Ovary (tissue), 9 donors: ENCODE results near the gene MFNG. TPM values are rescaled to one million over a fixed set of nuclear protein-coding genes. Genes with fewer than 3 reads are reported as not detected.

ENCODE experiments used
- DNase-seq, 5 donors: peaks; one replicate each; pipeline ENCODE4 v3.0.0-alpha.2; 2019 to 2020
- H3K27ac ChIP-seq, 2 donors: fragments of 200-600 bp; one replicate each; pipeline versions ENCODE4 v1.5.1 to v1.8.0; 2019 to 2022
- H3K27me3 ChIP-seq: fragments of 200-600 bp; one replicate; pipeline ENCODE4 v1.8.0; 2022
- H3K36me3 ChIP-seq: fragments of 200-600 bp; sonication (generic); one replicate; pipeline ENCODE4 v1.5.1; 2019
- H3K4me1 ChIP-seq: one replicate; pipeline ENCODE4 v1.8.1; 2013; ENCODE audit warnings: mild to moderate bottlenecking, moderate library complexity; ENCODE audit not compliant: insufficient read depth
- H3K4me3 ChIP-seq: fragments of 200-600 bp; sonication (generic); one replicate; pipeline ENCODE4 v1.5.1; 2017
- H3K9me3 ChIP-seq, 2 donors: fragments of 200-600 bp in 1 of 2; sonication (generic) in 1 of 2; one replicate each; pipeline versions ENCODE4 v1.5.1 to v1.8.1; 2013 to 2019; ENCODE audit warnings: mild to moderate bottlenecking in 1 of 2, moderate library complexity in 1 of 2
- CTCF ChIP-seq, 3 donors: fragments of 450-650 bp in 2 of 3; fragments of 200-600 bp in 1 of 3; IDR thresholded peaks; one replicate each; pipeline versions ENCODE4 v1.5.1 to v1.8.0; 2016 to 2022; ENCODE audit warnings: antibody characterized with exemption in 3 of 3, mild to moderate bottlenecking in 1 of 3
- EP300 ChIP-seq: sonication (generic); formaldehyde crosslinking; IDR thresholded peaks from one replicate; pipeline ENCODE4 v1.6.1; 2017; ENCODE audit warnings: antibody characterized with exemption
- POLR2A ChIP-seq: fragments of 450-650 bp; IDR thresholded peaks from one replicate; pipeline ENCODE4 v1.6.1; 2017; ENCODE audit warnings: antibody characterized with exemption, mild to moderate bottlenecking, moderate library complexity
- WGBS, 3 donors: extraction: QIAGEN DNeasy Blood & Tissue Kit in 1 of 3; methylation state at CpG; one replicate each; pipeline versions ENCODE4 v1.1.5 to v1.1.7; 2013 to 2017; 5-methylcytosine and 5-hydroxymethylcytosine counted together
- intact Hi-C, 4 donors: fragments of 100-400 bp; cut with DNase I; formaldehyde crosslinking; loops; one replicate each; pipeline versions ENCODE4 v1.11.0 to v1.15.1; 2022 to 2023
- polyA plus RNA-seq, 2 donors: library from polyadenylated mRNA; stranded (reverse); fragments of 200-250 nt in 1 of 2; fragments of 350-450 nt in 1 of 2; fragmentation: Illumina TruSeq in 1 of 2; extraction: RNeasy Lipid Tissue Mini Kit (QIAGEN cat#74804) in 1 of 2; gene quantifications; one replicate each; pipeline ENCODE4 v1.2.3, GENCODE V29; 2013 to 2014
- total RNA-seq, 7 donors: library from RNA; depleted of rRNA in 2 of 7; stranded (reverse); fragments of >200 nt in 2 of 7; fragmentation: NEBNext Ultra II Directional in 3 of 7; extraction: Animal tissue kit (Norgen Biotek cat#: 25700) in 3 of 7; gene quantifications; one replicate each; pipeline versions ENCODE4 v1.1.0 to v1.2.4, GENCODE V29; 2016 to 2023
- donor health status: DM: no; HTN: no; CAD: no; lungs with moderate emphysema.
- donor health status: DM: no; HTN: no; CAD: no.
- donor health status: Bipolar disorder and iron deficiency.
- donor health status: DM: yes; HTN: yes; CAD: no.
- donor health status: DM: no; HTN: no; CAD: no.
- donor health status: DM: yes; HTN: yes; CAD: no.

The MFNG gene
- total and polyA plus RNA-seq, 9 donors, result 4.4 to 11.1 (median 7.1) TPM

GRCh38 chr22:37456346-37456745 lies 29.8 kb downstream of the MFNG start:
- DNase-seq, result no peak
- H3K36me3 ChIP-seq, result no peaks in the 10 kb centered on the region
- intact Hi-C loops, result no loop called here
- H3K27ac ChIP-seq, result no peak overlapping the region
- TF ChIP-seq CTCF (IDR thresholded peaks at IDR 0.05), result no peak
- no peak for TF ChIP-seq POLR2A
- no peak for TF ChIP-seq EP300
- no peaks in the 10 kb centered on the region for H3K27me3 ChIP-seq
- 61 to 73% (median 64%) methylated on average over 17 of the region's 17 CpGs for WGBS, 3 donors
- H3K4me1 ChIP-seq, result peaks cover 3% of the 10 kb centered on the region
- no peak overlapping the region for H3K4me3 ChIP-seq
- no peaks in the 10 kb centered on the region for H3K9me3 ChIP-seq

- Histone ChIP-seq H3K36me3 (no peaks in the 10 kb centered on the region), H3K4me3 (no peak overlapping the region), H3K27me3 (no peaks in the 10 kb centered on the region), H3K27ac (no peak overlapping the region), H3K9me3 (no peaks in the 10 kb centered on the region), H3K4me1 (peaks cover 3% of the 10 kb centered on the region)
- TF ChIP-seq EP300 (no peak), CTCF (IDR thresholded peaks at IDR 0.05) (no peak)
- WGBS, 3 donors, result 42 to 55% (median 44%) methylated on average over 11 to 14 of the region's 14 CpGs
- intact Hi-C loops, result no loop called here
- no peak for DNase-seq
Measured at GRCh38 chr22:37455896-37456295, 30.3 kb downstream of the MFNG start.

- Histone ChIP-seq H3K4me3 (no peak overlapping the region), H3K27me3 (no peaks in the 10 kb centered on the region), H3K27ac (no peak overlapping the region), H3K4me1 (peaks cover 3% of the 10 kb centered on the region), H3K9me3 (no peaks in the 10 kb centered on the region), H3K36me3 (no peaks in the 10 kb centered on the region)
- intact Hi-C loops, result no loop called here
- no peak for TF ChIP-seq POLR2A
- TF ChIP-seq EP300, result no peak
- TF ChIP-seq CTCF (IDR thresholded peaks at IDR 0.05), result no peak
- WGBS, 3 donors, result 12 to 29% (median 15%) methylated on average over 21 of the region's 21 CpGs
- no peak for DNase-seq
Measured at GRCh38 chr22:37454857-37455686, 31.1 kb downstream of the MFNG start.

- peaks cover 3% of the 10 kb centered on the region for H3K4me1 ChIP-seq
- WGBS, 3 donors, result 88 to 91% (median 91%) methylated on average over 7 of the region's 7 CpGs
- no peaks in the 10 kb centered on the region for H3K27me3 ChIP-seq
- intact Hi-C loops, result no loop called here
- no peak for TF ChIP-seq POLR2A
- no peak for TF ChIP-seq EP300
- TF ChIP-seq CTCF (IDR thresholded peaks at IDR 0.05), result no peak
- H3K36me3 ChIP-seq, result no peaks in the 10 kb centered on the region
- no peak for DNase-seq
- H3K4me3 ChIP-seq, result no peak overlapping the region
- H3K27ac ChIP-seq, result no peak overlapping the region
- no peaks in the 10 kb centered on the region for H3K9me3 ChIP-seq
Measured at GRCh38 chr22:37453696-37454095, 32.5 kb downstream of the MFNG start.
